ENCODE data around the gene SYPL1. TPM values are rescaled to one million over a fixed set of nuclear protein-coding genes. Genes with fewer than 3 reads are reported as not detected.
A peak's percentile ranks its signal among the peaks of the same experiment; 100 is the strongest.

SYPL1 gene
- polyA plus RNA-seq, 1 of the 3 experiments (the other 2 are of a cell fraction) = 72.4 TPM

DNA sequence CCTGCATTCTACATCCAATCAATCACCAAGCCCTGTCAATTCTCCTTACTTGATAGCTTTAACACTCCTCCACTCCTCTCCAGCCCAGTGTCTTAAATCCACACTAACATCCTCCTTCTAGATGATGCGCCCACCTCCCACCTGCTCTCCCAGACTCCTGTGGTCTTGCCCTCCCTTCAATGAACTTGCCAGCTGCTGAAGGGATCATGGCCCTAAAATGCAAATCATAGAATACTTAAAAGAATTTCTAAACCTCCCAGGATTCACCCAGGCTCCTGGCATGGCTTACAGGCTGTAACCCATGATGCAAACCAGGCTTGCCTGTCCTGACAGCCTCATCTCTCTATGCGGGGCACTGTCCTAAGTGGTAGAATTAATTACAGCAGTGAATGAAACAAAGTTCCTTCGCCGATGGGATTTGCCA is 43.6 kb downstream of the SYPL1 start:
- Histone ChIP-seq H3K79me2 (ENCODE audit: insufficient read depth) (no peaks in the 10 kb centered on the region), H4K20me1 (ENCODE audit: insufficient read depth) (no peaks in the 10 kb centered on the region), H3K9ac (no peak overlapping the region), H3K4me1 (ENCODE audit: control insufficient read depth in 1 of 2, insufficient read depth in 2 of 2, low read depth in 1 of 2, low read length in 1 of 2) (peaks cover 36 to 80% of the 10 kb centered on the region in 2 experiments), H3K27ac (ENCODE audit: low read depth in 2 of 2, low read length in 1 of 2) (peak overlapping the region; percentile 18 to 56; a peak in 3 of 4 replicates), H3K4me3 (ENCODE audit: low read depth in 2 of 2, low read length in 1 of 2) (no peak overlapping the region), H3F3A (replicated peaks; ENCODE audit: insufficient read depth) (peaks cover 8% of the 10 kb centered on the region), H3K9me2 (no peaks in the 10 kb centered on the region), H3K27me3 (ENCODE audit: insufficient read depth) (no peaks in the 10 kb centered on the region), H3K4me2 (peak overlapping the region; percentile 5; the same call in 1 of the 2 replicates), H2AFZ (ENCODE audit: low read depth) (no peak overlapping the region), H3K36me3 (replicated peaks in 1 of 2; ENCODE audit: control insufficient read depth in 1 of 2, insufficient read depth in 2 of 2, low read length in 1 of 2) (no peaks in the 10 kb centered on the region), H3K9me3 (no peaks in the 10 kb centered on the region)
- POLR2A ChIA-PET = interaction anchor here (1.3 kb wide), 1 partner anchor 44 kb away, joined by 5 read pairs; the partner anchor contains the start of gene SYPL1
- TF ChIP-seq SIN3A (IDR thresholded peaks at IDR 0.05; ENCODE audit: borderline replicate concordance, low read depth, low read length) (0 out of 2 replicates have a peak, but pooled peaks have one; percentile 37), JUND (IDR thresholded peaks at IDR 0.05) (peak; percentile 42; the same call in 1 of the 2 replicates), TAF1 (IDR thresholded peaks at IDR 0.05; ENCODE audit: borderline replicate concordance, low read depth, low read length) (no peak), EP300 (IDR thresholded peaks at IDR 0.05; ENCODE audit: borderline replicate concordance in 1 of 2, low read depth in 1 of 2, low read length in 1 of 2) (peak in 1 of 2 experiments; percentile 65; a peak in 1 of 4 replicates), POLR2AphosphoS5 (IDR thresholded peaks at IDR 0.05; ENCODE audit: low read depth, low read length) (peak; percentile 53), TCF12 (IDR thresholded peaks at IDR 0.05) (peak; percentile 95)
- TF ChIP-seq, protein P1, sequence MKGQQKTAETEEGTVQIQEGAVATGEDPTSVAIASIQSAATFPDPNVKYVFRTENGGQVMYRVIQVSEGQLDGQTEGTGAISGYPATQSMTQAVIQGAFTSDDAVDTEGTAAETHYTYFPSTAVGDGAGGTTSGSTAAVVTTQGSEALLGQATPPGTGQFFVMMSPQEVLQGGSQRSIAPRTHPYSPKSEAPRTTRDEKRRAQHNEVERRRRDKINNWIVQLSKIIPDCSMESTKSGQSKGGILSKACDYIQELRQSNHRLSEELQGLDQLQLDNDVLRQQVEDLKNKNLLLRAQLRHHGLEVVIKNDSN (IDR thresholded peaks at IDR 0.05; ENCODE audit: borderline replicate concordance, low read depth) = no peak
- TF ChIP-seq, protein P2, sequence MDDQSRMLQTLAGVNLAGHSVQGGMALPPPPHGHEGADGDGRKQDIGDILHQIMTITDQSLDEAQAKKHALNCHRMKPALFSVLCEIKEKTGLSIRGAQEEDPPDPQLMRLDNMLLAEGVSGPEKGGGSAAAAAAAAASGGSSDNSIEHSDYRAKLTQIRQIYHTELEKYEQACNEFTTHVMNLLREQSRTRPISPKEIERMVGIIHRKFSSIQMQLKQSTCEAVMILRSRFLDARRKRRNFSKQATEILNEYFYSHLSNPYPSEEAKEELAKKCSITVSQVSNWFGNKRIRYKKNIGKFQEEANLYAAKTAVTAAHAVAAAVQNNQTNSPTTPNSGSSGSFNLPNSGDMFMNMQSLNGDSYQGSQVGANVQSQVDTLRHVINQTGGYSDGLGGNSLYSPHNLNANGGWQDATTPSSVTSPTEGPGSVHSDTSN (IDR thresholded peaks at IDR 0.05) = peak; percentile 78
- 51% methylated on average over 4 of the region's 4 CpGs for WGBS (ENCODE audit: low lambda C conversion rate)
- CTCF ChIA-PET = interaction anchor here (0.8 to 9.0 kb wide), 5 partner anchors 11 to 83 kb away, joined by 3 to 109 read pairs (median 5); no protein-coding TSS in a partner anchor
- peak; percentile 61 for DNase-seq

DNA sequence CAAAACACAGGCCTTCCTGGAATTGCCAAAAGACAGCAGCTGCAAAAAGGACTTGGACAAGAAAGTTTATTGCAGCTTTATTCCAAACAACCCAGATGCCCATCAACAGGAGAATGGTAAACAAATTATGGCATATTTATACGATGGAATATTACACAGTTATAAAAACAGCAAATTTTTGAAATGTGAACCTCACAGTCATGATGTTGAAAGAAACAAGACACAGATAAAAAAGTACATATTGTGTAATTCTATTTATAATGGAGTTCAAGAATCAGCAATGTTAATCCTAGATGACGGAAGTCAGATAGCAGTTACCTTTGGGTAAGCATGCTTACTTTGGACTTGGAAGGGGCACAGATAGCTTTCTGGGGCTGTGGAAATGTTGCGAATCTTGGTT is 44.4 kb downstream of the SYPL1 start:
- Histone ChIP-seq H3F3A (replicated peaks; ENCODE audit: insufficient read depth) (peaks cover 8% of the 10 kb centered on the region), H4K20me1 (ENCODE audit: insufficient read depth) (no peaks in the 10 kb centered on the region), H2AFZ (ENCODE audit: low read depth) (no peak overlapping the region), H3K4me3 (ENCODE audit: low read depth in 2 of 2, low read length in 1 of 2) (no peak overlapping the region), H3K4me1 (ENCODE audit: control insufficient read depth in 1 of 2, insufficient read depth in 2 of 2, low read depth in 1 of 2, low read length in 1 of 2) (peaks cover 35 to 80% of the 10 kb centered on the region in 2 experiments), H3K79me2 (ENCODE audit: insufficient read depth) (no peaks in the 10 kb centered on the region), H3K27me3 (ENCODE audit: insufficient read depth) (no peaks in the 10 kb centered on the region), H3K9me2 (no peaks in the 10 kb centered on the region), H3K36me3 (replicated peaks in 1 of 2; ENCODE audit: control insufficient read depth in 1 of 2, insufficient read depth in 2 of 2, low read length in 1 of 2) (no peaks in the 10 kb centered on the region), H3K27ac (ENCODE audit: low read depth in 2 of 2, low read length in 1 of 2) (no peak overlapping the region), H3K9me3 (no peaks in the 10 kb centered on the region), H3K4me2 (no peak overlapping the region), H3K9ac (no peak overlapping the region)
- CTCF ChIA-PET = interaction anchor here (1.8 to 9.0 kb wide), 3 partner anchors 10 to 84 kb away, joined by 5 to 109 read pairs (median 76); no protein-coding TSS in a partner anchor
- 91% methylated on average over 3 of the region's 3 CpGs for WGBS (ENCODE audit: low lambda C conversion rate)
- POLR2A ChIA-PET = no interaction called here
- no peak for TF ChIP-seq SIN3A (IDR thresholded peaks at IDR 0.05; ENCODE audit: borderline replicate concordance, low read depth, low read length)
- TF ChIP-seq GATA2 (CRISPR knock-in tag; IDR thresholded peaks at IDR 0.05) = no peak
- no peak for TF ChIP-seq JUND (IDR thresholded peaks at IDR 0.05)
- TF ChIP-seq, protein P3, sequence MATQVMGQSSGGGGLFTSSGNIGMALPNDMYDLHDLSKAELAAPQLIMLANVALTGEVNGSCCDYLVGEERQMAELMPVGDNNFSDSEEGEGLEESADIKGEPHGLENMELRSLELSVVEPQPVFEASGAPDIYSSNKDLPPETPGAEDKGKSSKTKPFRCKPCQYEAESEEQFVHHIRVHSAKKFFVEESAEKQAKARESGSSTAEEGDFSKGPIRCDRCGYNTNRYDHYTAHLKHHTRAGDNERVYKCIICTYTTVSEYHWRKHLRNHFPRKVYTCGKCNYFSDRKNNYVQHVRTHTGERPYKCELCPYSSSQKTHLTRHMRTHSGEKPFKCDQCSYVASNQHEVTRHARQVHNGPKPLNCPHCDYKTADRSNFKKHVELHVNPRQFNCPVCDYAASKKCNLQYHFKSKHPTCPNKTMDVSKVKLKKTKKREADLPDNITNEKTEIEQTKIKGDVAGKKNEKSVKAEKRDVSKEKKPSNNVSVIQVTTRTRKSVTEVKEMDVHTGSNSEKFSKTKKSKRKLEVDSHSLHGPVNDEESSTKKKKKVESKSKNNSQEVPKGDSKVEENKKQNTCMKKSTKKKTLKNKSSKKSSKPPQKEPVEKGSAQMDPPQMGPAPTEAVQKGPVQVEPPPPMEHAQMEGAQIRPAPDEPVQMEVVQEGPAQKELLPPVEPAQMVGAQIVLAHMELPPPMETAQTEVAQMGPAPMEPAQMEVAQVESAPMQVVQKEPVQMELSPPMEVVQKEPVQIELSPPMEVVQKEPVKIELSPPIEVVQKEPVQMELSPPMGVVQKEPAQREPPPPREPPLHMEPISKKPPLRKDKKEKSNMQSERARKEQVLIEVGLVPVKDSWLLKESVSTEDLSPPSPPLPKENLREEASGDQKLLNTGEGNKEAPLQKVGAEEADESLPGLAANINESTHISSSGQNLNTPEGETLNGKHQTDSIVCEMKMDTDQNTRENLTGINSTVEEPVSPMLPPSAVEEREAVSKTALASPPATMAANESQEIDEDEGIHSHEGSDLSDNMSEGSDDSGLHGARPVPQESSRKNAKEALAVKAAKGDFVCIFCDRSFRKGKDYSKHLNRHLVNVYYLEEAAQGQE (IDR thresholded peaks at IDR 0.05; ENCODE audit: low read depth, low read length) = no peak
- TF ChIP-seq FOSL2 (IDR thresholded peaks at IDR 0.05; ENCODE audit: borderline replicate concordance, low read depth) = no peak
- TF ChIP-seq TAF1 (IDR thresholded peaks at IDR 0.05; ENCODE audit: borderline replicate concordance, low read depth, low read length) = no peak
- TF ChIP-seq MXI1 (IDR thresholded peaks at IDR 0.05; ENCODE audit: low read depth, low read length) = no peak
- TF ChIP-seq TCF12 (IDR thresholded peaks at IDR 0.05) = no peak
- TF ChIP-seq, protein P4, sequence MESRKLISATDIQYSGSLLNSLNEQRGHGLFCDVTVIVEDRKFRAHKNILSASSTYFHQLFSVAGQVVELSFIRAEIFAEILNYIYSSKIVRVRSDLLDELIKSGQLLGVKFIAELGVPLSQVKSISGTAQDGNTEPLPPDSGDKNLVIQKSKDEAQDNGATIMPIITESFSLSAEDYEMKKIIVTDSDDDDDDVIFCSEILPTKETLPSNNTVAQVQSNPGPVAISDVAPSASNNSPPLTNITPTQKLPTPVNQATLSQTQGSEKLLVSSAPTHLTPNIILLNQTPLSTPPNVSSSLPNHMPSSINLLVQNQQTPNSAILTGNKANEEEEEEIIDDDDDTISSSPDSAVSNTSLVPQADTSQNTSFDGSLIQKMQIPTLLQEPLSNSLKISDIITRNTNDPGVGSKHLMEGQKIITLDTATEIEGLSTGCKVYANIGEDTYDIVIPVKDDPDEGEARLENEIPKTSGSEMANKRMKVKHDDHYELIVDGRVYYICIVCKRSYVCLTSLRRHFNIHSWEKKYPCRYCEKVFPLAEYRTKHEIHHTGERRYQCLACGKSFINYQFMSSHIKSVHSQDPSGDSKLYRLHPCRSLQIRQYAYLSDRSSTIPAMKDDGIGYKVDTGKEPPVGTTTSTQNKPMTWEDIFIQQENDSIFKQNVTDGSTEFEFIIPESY (IDR thresholded peaks at IDR 0.05; ENCODE audit: borderline replicate concordance, low read depth) = no peak
- TF ChIP-seq CHD2 (IDR thresholded peaks at IDR 0.05; ENCODE audit: low read length, partially characterized antibody) = no peak
- TF ChIP-seq NFIC (IDR thresholded peaks at IDR 0.05; ENCODE audit: borderline replicate concordance) = no peak
- TF ChIP-seq RAD21 (IDR thresholded peaks at IDR 0.05; ENCODE audit: low read length) = no peak
- no peak for DNase-seq

Measured in SK-N-SH (cell line).